IMR-90 (cell line): ENCODE data around the gene TIMM44.

ENCODE experiments used
- CEBPB ChIP-seq: IDR thresholded peaks from 2 replicates; pipeline ENCODE4 v1.6.1; 2012; ENCODE audit warnings: low read depth, low read length, improper control_type of control experiment
- CTCF ChIP-seq: conservative IDR thresholded peaks from 2 replicates; pipeline ENCODE4 v1.5.1; 2012; ENCODE audit warnings: mild to moderate bottlenecking, low read depth, low read length, improper control_type of control experiment
- MAZ ChIP-seq: IDR thresholded peaks from 2 replicates; pipeline ENCODE4 v1.6.1; 2012; ENCODE audit warnings: low read depth, mild to moderate bottlenecking, low read length, improper control_type of control experiment, moderate library complexity, borderline replicate concordance
- POLR2A ChIP-seq: IDR thresholded peaks from 2 replicates; pipeline ENCODE4 v1.6.1; 2012; ENCODE audit warnings: mild to moderate bottlenecking, low read depth, low read length
- RAD21 ChIP-seq: IDR thresholded peaks from 2 replicates; pipeline ENCODE4 v1.6.1; 2012; ENCODE audit warnings: low read length, improper control_type of control experiment
- RFX5 ChIP-seq: IDR thresholded peaks from 2 replicates; pipeline ENCODE4 v1.8.0; 2012; ENCODE audit warnings: low read depth, mild to moderate bottlenecking, low read length, moderate library complexity
- TF ChIP-seq, protein P1 (sequence below): fragments of 150-350 bp; IDR thresholded peaks from 2 replicates; pipeline ENCODE4 v1.6.1; 2016; ENCODE audit warnings: low read depth, mild to moderate bottlenecking, low read length, moderate library complexity, borderline replicate concordance
- TF ChIP-seq, protein P2 (sequence below): fragments of 150-350 bp; IDR thresholded peaks from 2 replicates; pipeline ENCODE4 v1.6.1; 2017; ENCODE audit warnings: mild to moderate bottlenecking, antibody characterized with exemption, low read length, low read depth

GRCh38 chr19:7912144-7912696, 31.2 kb downstream of the TIMM44 start:
- no peak for TF ChIP-seq CEBPB
- TF ChIP-seq, protein P1, sequence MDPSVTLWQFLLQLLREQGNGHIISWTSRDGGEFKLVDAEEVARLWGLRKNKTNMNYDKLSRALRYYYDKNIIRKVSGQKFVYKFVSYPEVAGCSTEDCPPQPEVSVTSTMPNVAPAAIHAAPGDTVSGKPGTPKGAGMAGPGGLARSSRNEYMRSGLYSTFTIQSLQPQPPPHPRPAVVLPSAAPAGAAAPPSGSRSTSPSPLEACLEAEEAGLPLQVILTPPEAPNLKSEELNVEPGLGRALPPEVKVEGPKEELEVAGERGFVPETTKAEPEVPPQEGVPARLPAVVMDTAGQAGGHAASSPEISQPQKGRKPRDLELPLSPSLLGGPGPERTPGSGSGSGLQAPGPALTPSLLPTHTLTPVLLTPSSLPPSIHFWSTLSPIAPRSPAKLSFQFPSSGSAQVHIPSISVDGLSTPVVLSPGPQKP, result no peak
- TF ChIP-seq CTCF, result no peak
- TF ChIP-seq RAD21, result no peak
- TF ChIP-seq MAZ, result no peak
- TF ChIP-seq, protein P2, sequence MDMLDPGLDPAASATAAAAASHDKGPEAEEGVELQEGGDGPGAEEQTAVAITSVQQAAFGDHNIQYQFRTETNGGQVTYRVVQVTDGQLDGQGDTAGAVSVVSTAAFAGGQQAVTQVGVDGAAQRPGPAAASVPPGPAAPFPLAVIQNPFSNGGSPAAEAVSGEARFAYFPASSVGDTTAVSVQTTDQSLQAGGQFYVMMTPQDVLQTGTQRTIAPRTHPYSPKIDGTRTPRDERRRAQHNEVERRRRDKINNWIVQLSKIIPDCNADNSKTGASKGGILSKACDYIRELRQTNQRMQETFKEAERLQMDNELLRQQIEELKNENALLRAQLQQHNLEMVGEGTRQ, result no peak
- TF ChIP-seq RFX5, result no peak
- no peak for TF ChIP-seq POLR2A
